ENCODE results near the gene INTS7.
"Not testable (repeated sequence)": the region's sequence is repeated elsewhere in the genome, so short reads cannot be mapped to it uniquely, and the experiment has no call there.

The INTS7 gene

GRCh38 chr1:212035835-212036605 lies 663 bp upstream of the INTS7 start:
- DNase-seq, result no peak

- no peak for DNase-seq
Observed at GRCh38 chr1:212034516-212035122, 738 bp downstream of the INTS7 start.

DNA sequence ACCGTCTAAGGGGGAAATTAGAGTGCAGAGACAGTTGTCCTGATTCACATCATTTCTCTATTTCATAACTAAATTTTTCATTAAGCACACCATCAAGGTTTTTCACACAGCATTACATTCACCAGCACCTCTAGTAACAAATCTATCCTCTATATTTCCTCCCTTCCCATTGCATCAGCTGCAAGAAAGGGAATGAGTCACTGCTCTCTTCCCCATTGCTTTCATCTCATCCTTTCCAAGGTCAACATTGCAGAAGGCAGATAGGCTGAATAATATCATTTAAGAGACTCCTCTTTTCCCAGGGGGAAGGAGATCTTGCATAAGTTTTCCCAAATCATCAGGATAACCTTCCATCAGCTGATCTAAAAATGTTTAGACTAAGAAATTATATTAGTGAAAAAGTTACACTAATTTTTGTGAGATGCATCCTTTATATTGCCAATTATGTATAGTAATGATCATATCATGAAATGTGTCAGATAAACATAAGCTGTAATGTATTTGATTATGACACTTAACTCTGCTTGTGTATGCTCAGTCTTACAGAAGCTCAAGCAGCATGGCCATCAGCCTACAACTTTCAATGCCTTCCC lies 4.3 kb downstream of the INTS7 start:
- peak; percentile 48 for DNase-seq

DNA sequence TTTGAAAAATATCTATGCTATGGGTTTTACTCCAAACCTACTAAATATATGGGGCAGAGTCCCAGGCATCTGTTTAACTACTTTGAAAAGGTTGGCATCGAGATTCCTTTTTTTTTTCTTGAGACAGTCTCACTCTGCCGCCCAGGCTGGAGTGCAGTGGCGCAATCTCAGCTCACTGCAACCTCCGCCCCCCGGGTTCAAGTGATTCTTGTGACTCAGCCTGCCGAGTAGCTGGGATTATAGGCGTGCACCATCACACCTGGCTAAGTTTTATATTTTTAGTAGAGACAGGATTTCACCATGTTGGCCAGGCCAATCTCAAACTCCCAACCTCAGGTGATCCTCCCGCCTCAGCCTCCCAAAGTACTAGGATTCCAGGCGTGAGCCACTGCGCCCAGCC lies 7.6 kb downstream of the INTS7 start:
- DNase-seq, result not testable (repeated sequence)

DNA sequence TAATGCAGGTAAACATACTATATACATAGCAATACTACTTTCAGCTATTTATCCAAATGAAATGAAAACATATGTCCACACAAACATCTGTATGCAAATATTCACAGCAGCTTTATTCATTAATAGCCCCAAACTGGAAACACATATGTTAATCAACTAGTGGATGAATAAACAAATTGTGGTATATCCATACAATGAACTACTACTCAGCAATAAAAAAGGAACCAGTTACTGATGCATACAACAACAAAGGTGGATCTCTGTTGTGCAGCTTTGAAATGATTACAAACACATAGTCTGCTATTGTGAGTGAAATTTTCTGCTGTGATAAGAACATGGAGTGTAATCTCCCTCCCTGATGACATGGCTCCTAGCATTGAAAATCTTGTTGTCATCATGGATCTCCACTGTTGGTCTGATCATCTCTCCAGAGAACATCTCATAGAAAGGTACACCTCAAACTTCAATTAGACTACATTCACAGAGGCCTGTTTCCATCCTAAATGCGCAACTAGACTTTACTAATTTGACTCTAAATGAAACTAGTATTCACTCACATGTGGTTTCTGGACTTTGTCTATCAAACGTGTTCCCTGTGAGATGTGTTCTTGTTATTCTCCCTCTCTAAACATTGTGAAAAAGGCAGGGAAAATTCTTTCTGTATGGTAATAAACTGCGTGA lies 10.7 kb downstream of the INTS7 start:
- DNase-seq, result peak; percentile 27

DNA sequence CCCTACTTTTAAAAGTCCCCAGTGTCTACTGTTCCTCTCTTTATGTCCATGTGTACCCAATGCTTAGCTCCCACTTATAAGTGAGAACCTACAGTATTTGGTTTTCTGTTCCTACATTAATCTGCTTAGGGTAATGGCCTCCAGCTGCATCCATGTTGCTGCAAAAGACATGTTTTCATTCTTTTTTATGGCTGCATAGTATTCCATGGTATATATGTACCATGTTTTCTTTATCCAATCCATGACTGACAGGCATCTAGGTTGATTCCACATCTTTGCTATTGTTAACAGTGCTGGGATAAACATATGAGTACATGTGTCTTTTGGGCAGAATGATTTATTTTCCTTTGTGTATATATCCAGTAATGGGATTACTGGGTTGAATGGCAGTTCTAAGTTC lies 12.4 kb downstream of the INTS7 start:
- not testable (repeated sequence) for DNase-seq

DNA sequence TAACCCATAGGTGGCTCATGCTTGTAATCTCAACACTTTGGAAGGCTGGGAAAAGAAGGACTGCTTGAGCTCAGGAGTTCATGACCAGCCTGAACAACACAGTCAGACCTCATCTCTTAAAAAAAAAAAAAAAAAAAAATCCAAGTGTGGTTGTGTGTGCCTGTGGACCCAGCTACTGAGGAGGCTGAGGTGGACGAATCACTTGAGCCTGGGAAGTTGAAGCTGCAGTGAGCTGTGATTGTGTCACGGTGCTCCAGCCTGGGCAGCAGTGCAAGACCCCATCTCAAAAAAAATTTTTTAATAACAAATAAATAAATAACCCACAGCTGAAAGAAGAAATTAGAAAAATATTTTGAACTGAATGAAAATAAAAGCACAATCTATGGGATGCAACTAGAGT lies 13.8 kb downstream of the INTS7 start:
- no peak for DNase-seq

DNA sequence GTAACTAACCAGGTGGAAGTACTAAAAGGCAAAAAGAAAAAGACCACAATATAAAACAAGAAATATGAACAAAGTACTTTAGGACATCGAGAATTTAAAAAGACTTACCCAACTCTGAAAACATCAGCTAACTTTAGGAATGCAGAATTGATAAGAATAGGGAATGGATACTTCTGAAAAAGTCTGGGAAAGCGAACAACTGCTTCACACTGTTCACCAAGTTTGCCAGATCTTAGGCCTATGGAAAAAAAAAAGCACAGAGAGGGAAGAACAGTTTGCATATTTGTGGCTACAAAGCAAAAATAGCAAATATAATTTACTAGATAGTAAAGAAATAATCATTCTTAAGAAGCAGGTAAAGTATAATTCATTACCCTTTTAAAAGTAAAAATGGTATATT lies 14.4 kb downstream of the INTS7 start:
- no peak for DNase-seq

DNA sequence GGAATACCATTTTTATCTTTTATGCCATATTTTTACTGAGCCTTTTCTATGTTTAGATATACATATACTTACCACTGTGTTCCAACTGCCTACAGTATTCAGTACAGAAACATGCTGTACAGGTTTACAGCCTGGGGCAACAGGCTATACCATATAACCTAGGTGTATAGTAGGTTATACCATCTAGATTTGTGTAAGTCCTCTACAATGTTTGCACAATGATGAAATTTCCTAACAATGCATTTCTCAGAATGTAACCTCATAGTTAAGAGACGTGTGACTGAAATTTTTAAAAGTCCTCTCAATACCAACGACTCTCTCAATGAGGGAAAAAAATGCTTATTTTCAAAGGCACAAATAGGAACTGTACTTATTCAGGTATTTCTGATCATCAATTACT lies 21.7 kb downstream of the INTS7 start:
- DNase-seq, result no peak

GRCh38 chr1:212012034-212012740 lies 23.2 kb downstream of the INTS7 start:
- DNase-seq, result peak; percentile 77

DNA sequence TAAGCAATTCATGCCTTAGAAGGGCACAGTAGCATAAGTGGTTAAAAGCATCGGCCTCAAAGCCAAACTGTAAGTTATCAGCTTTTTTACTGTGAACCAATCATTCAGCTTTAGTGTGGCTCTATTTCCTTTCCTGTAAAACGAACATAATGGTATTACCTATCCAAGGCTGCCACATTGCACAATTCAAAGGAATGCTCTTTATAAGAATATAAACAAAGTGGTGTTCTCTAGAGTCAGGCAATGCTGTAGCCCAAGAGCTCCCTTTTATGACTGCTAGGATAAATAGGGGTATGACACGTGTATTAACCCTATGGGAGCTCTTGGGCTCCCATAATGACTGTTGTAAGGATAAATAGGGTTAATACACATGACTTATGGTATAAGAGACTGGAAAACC lies 25.4 kb downstream of the INTS7 start:
- no peak for DNase-seq

GRCh38 chr1:212009561-212009960 lies 25.8 kb downstream of the INTS7 start:
- DNase-seq, result no peak

GRCh38 chr1:212007886-212008285 lies 27.5 kb downstream of the INTS7 start:
- DNase-seq, result no peak

DNA sequence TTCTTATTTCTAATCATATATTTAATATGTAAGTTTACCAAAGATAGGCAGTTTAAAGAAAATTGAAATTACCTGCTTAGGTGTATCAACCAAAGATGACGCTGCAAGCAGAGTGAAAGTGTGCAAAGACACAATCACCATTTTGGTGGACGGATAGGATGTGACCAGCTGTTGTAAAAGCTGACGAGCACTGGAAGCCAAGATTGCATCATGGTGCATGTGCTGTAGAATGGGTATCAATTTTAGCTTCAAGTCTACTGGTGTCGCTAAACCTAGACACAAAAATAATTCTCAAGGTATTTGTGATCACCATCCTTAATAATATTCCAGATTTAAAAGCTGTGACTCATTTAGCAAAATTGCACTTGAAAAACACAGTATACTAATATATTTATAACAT lies 28.2 kb downstream of the INTS7 start:
- DNase-seq, result no peak

DNA sequence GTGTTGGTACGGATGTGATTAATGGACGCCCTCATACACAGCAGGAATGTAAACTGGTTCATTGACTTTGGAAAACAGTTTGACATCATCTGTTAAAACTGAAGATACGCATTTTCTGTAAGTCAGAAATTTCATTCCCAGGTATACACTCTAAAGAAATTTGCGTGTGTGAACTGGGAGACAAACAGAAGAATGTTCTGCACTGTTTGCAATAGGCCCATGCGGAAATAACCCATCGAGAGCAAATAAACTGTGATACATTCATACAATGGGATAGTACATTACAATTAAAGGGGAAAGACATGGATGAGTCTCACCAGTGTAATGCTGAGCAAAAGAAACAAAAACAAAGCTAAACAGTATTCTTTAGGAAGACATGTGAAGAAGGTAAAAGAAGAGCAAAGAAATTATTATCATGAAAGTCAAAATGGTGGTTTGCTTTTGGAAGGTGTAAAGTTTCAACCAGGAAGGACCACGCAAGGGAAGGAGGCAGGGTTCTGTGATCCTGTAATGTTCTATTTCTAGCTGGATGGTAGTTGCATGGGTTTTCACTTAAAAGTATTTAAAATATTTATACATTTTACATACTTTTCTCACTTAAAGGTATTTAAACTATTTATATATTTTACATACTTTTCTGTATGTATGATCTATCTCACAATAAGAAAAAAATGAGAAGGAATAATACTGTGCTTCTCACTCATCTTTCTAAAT lies 30.3 kb downstream of the INTS7 start:
- no peak for DNase-seq

DNA sequence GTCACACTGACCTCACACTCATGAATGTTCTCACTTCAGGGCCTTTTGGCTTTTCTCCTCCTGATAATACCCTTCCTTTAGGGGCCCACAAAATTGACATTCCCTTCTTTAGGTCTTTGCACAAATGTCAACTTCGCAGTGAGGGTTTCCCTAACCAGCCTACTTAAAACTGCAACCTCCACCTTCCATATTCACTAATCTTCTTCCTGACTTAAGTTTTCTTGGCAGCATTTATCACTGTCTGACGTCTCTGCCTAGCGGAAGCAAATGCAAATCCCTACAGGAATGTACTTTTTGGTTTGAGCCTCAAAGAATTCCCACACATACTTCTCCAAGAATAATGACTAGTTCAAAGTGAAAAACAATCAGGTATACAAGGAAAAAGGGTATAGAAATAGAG lies 32.8 kb downstream of the INTS7 start:
- no peak for DNase-seq

GRCh38 chr1:211997426-211997825 lies 37.9 kb downstream of the INTS7 start:
- not testable (repeated sequence) for DNase-seq

DNA sequence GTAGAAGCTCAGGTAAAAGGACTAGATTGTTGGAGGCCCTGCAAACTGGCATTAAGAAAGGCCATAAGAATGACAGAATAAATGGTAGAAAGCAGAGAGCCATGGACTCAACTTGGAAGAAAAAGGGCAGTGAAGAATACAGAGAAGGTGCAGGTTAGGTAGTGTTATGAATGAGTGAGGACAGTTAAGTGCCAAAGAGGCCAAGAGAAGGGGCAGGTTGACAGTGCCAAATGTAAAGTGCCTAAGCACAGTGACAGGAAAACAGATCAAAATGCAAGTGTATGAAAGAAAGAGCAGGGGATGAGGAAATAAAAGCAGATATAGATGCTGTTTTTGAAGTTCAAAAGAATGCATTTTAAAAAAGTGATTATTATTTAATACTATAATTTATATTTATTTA lies 43.7 kb downstream of the INTS7 start:
- DNase-seq, result no peak

GRCh38 chr1:211986628-211987254 lies 48.6 kb downstream of the INTS7 start:
- DNase-seq, result no peak

- no peak for DNase-seq
Observed at GRCh38 chr1:211985556-211986264, 49.6 kb downstream of the INTS7 start.

DNA sequence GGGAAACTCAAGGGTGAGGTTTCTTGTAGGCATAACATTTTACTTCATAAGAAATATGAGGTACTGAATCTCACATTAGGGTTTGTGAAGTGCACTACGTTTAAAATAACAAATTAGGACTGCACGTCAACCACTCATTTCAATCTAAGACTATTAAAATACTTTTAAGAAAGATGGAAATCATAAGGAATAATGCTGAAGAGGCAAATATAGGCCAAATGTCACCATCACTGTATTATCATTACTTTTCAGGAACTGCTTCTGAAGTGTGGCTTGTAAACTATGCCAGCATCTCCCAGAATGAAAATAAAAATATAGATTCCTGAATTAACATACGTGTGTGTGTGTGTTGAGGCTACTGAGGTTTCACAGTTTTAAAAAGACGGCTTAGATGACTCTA lies 56.8 kb downstream of the INTS7 start:
- no peak for DNase-seq

Data from activated CD4-positive, alpha-beta T cell treated with anti-CD3 and anti-CD28 coated beads, Interleukin-2, amount 50 U/mL, for 16 hours (primary cell).